ES-I3 (cell line): ENCODE measurements around the gene ONECUT2.
"Not testable (repeated sequence)": the region's sequence is repeated elsewhere in the genome, so short reads cannot be mapped to it uniquely, and the experiment has no call there.

ENCODE experiments used
- H3K36me3 ChIP-seq: 2 replicates; pipeline ENCODE4 v1.6.1; 2013; ENCODE audit warnings: mild to moderate bottlenecking, low read length, control low read depth, moderate library complexity; ENCODE audit not compliant: insufficient read depth
- H3K4me1 ChIP-seq: 2 replicates; pipeline ENCODE4 v1.6.1; 2013; ENCODE audit warnings: mild to moderate bottlenecking, control low read depth, low read length; ENCODE audit not compliant: insufficient read depth
- H3K9ac ChIP-seq: 2 replicates; pipeline ENCODE4 v1.6.1; 2013; ENCODE audit warnings: low read depth, mild to moderate bottlenecking, low read length, moderate library complexity
- H3K9me3 ChIP-seq: 2 replicates; pipeline ENCODE4 v1.6.1; 2013; ENCODE audit warnings: mild to moderate bottlenecking, low read length, moderate library complexity; ENCODE audit not compliant: control insufficient read depth, insufficient read depth

Gene ONECUT2

DNA sequence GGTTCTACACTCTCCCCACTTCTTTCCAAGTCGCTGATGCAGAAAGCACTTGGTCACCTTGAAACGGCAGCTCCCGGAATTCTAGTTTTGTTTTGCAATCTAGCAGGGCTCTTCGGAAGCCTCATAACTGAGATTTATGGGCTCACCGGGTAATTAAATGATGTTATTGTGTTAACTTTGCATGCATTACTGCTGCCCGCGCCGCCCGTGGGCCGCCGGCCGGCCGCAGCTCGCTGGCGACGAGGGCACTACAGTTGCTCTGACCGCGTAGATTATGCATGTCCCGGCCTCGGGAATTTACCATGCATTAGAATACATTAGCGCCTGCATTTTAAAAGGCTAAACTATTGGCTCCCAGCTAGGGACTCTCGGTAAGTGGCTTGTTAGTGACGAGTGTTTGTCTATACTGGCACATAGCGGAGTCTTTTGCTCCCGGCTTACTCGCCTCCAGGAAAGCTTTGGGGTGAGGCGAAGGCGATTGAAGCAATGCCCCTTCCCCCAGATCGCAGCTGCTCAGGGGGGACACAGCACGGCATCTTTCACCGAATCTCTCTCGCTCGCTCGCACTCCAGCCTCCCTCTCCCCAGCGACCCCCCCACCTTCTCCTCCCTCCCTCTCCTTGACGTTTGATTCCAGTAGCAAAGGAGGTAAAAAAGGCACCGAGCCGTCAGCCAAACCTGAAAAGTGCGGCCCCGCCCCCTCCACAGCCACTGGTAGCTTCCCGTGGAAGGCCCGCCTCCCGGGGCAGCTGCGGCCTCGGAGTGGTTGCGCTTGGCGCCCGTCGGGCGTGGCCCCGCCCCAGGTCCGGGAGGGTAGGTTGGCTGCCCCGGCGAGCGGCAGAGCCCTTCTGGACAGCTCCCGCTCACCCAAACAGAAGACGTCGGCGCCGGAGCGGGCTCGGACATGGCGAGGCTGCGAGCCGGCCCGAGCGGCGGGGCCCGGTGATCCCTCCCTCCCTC is at the start of gene ONECUT2:
TSS of gene ONECUT2 (plus strand) at position 839 of the 959 bp plus-strand sequence. CDS start 343 bp downstream, outside the sequence.
- H3K9me3 ChIP-seq, result no peaks in the 10 kb centered on the region
- H3K9ac ChIP-seq, result peak within 1 kb of the TSS; percentile 53; the same call in 1 of the 2 replicates
- no peaks in the 10 kb centered on the region for H3K36me3 ChIP-seq
- H3K4me1 ChIP-seq, result peaks cover 10% of the 10 kb centered on the region

DNA sequence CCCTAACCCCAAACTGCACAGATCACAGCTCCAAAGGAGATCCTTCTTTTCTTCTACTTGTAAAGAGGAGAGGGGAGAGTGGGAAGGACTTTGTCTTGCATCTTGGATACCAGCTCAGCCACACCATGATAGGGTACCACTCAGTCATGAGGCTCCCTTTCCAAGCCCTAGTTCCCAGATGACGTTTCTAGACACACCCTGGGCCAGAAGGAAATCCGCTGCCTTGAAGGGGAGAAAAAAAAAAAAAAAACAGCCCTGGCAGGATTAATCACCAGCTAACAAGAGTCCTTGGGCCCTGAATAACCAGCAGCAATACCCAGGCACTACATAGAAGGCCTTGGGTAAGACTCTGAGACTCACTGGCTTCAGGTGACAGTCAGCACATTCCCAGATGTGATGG is 45.9 kb upstream of the ONECUT2 start:
- H3K9me3 ChIP-seq, result no peaks in the 10 kb centered on the region
- H3K9ac ChIP-seq, result no peak overlapping the region
- H3K36me3 ChIP-seq, result no peaks in the 10 kb centered on the region
- peaks cover 6% of the 10 kb centered on the region; the same call in 1 of the 2 replicates for H3K4me1 ChIP-seq

- H3K9me3 ChIP-seq, result no peaks in the 10 kb centered on the region
- peaks cover 6% of the 10 kb centered on the region; the same call in 1 of the 2 replicates for H3K4me1 ChIP-seq
- no peak overlapping the region for H3K9ac ChIP-seq
- H3K36me3 ChIP-seq, result no peaks in the 10 kb centered on the region
Measured at GRCh38 chr18:57390044-57390443, 45.1 kb upstream of the ONECUT2 start.

- H3K36me3 ChIP-seq, H3K9ac ChIP-seq, H3K9me3 ChIP-seq, H3K4me1 ChIP-seq: not testable (repeated sequence)
Measured at GRCh38 chr18:57394749-57395148, 40.4 kb upstream of the ONECUT2 start.

- not testable (repeated sequence) for H3K9me3 ChIP-seq, H3K36me3 ChIP-seq, H3K4me1 ChIP-seq, H3K9ac ChIP-seq
Measured at GRCh38 chr18:57396831-57397230, 38.3 kb upstream of the ONECUT2 start.

- Histone ChIP-seq H3K4me1 (no peaks in the 10 kb centered on the region), H3K9me3 (no peaks in the 10 kb centered on the region), H3K36me3 (no peaks in the 10 kb centered on the region), H3K9ac (no peak overlapping the region)
Measured at GRCh38 chr18:57397440-57398132, 37.6 kb upstream of the ONECUT2 start.

DNA sequence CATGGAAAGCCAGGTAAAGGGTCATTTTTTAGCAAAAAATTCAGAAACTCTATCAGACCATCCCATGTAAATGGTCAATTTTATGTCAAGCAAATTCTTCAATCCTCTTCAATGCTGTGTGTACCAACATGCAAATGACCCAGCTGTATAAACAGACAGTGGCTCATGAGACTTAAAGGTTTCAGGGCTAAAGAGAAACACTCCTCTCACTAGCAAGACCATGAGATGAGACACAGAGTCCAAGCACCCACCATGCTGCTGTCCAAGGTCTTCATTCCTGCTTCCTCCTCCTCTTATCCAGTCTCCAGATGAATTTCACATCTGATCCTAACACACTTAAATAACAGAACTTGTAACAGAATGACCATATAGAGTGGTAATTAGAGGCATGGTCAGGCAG is 30.8 kb upstream of the ONECUT2 start:
- no peaks in the 10 kb centered on the region for H3K9me3 ChIP-seq
- H3K9ac ChIP-seq, result no peak overlapping the region
- no peaks in the 10 kb centered on the region for H3K4me1 ChIP-seq
- no peaks in the 10 kb centered on the region for H3K36me3 ChIP-seq

DNA sequence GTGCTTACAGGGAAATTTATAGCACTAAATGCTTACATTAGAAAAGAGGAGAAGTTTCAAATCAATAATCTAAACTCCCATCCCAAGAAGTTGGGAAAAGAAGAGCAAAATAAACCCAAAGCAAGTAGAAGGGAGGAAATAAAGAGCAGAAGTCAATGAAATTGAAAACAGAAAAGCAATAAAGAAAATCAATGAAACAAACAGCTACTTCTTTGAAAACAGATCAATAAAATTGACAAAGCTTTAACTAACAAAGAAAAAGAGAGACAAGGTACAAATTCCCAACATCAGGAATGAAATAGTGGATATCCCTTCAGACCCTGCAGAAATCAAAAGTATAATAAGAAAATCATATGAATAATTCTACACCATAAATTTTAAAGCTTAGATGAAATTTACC is 25.5 kb upstream of the ONECUT2 start:
- no peak overlapping the region for H3K9ac ChIP-seq
- no peaks in the 10 kb centered on the region for H3K36me3 ChIP-seq
- no peaks in the 10 kb centered on the region for H3K9me3 ChIP-seq
- H3K4me1 ChIP-seq, result no peaks in the 10 kb centered on the region

DNA sequence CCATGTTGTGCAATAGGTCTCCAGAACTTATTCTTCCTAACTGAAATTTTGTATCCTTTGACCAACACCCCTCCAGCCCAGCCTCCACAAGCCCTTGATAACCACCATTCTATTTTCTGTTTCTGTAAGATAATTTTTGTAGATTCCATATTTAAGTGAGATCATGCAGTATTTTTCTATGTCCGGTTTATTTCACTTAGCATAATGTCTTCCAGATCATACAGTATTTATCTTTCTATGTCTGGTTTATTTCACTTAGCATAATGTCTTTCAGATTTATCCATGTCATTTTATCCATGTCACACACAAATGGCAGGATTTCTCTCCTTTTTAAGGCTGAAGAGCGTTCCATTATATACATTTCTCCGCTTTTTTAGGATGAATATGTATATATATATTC is 24.4 kb upstream of the ONECUT2 start:
- Histone ChIP-seq H3K9ac (no peak overlapping the region), H3K36me3 (no peaks in the 10 kb centered on the region), H3K4me1 (no peaks in the 10 kb centered on the region), H3K9me3 (no peaks in the 10 kb centered on the region)

DNA sequence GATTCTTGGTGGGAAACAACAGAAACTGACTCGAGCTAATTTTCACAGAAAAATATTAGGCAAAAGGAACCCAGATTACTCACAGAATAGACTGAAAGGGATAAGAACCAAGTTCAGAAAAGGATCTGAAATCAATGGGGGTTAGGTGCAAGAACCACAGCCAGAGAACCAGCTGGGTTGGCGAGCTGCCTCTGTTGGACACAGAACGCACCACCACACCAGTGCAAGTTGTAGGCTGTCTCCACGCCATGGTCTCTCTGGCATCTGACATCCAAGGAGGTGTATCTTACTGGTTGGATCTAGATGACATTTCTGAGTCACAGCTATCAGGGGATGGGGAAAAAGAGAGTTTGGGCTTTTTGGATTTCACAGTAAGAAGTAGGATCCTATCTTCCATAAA is 18.6 kb upstream of the ONECUT2 start:
- H3K9me3 ChIP-seq, result no peaks in the 10 kb centered on the region
- H3K9ac ChIP-seq, result no peak overlapping the region
- H3K36me3 ChIP-seq, result no peaks in the 10 kb centered on the region
- H3K4me1 ChIP-seq, result no peaks in the 10 kb centered on the region

DNA sequence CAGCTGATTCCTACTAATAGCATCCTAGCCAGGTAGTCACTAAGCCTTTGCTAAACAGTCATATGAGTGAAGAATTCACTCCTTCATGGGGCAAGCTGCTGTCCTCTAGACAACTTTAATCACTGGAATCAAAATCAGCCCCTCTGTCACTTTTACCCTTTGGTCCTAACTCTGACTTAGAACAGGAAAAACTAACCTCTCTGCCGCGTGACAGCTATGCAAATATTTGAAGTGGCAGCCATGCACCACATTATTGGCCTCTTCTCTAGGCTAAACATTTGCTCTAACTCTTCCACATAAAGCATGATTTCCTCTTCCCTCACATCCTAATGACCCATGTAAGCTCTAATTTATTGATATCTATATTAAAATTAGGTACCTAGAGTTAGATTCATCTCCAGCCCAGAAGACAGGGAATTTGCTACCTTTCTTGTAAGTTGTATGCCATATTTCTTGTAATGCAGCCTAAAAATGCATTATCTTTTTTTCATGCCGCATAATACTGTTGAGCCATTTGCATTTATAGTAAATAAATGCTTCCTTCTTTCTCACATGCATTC is 12.8 kb upstream of the ONECUT2 start:
- Histone ChIP-seq H3K36me3 (no peaks in the 10 kb centered on the region), H3K9ac (no peak overlapping the region), H3K4me1 (no peaks in the 10 kb centered on the region), H3K9me3 (no peaks in the 10 kb centered on the region)

DNA sequence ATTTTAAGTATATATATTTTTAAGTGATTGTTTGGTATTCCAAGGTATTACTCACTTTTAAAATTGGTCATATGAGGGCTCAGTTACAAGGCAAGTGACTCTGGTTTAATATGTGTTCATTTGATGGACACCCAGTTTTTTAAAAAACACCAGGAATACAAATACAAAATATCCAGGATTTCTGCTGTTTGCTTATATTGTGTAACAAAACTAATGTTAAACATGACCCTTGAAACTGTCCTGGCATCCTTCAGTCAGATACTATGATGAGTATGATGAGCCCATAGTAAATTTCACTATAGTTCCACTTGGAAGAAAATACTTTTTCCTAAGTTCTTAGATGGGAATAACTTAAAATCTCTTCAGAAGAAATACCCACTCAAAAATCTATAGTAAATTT is 11.4 kb upstream of the ONECUT2 start:
- H3K9me3 ChIP-seq, result no peaks in the 10 kb centered on the region
- no peaks in the 10 kb centered on the region for H3K36me3 ChIP-seq
- no peaks in the 10 kb centered on the region for H3K4me1 ChIP-seq
- no peak overlapping the region for H3K9ac ChIP-seq

- Histone ChIP-seq H3K36me3 (no peaks in the 10 kb centered on the region), H3K4me1 (peaks cover 3% of the 10 kb centered on the region; the same call in 1 of the 2 replicates), H3K9ac (no peak overlapping the region), H3K9me3 (no peaks in the 10 kb centered on the region)
Measured at GRCh38 chr18:57425096-57425495, 10.1 kb upstream of the ONECUT2 start.

- Histone ChIP-seq H3K9ac (no peak overlapping the region), H3K4me1 (peaks cover 5% of the 10 kb centered on the region; the same call in 1 of the 2 replicates), H3K9me3 (no peaks in the 10 kb centered on the region), H3K36me3 (no peaks in the 10 kb centered on the region)
Measured at GRCh38 chr18:57426187-57426586, 9.0 kb upstream of the ONECUT2 start.
